Heart left ventricle (tissue), 16 donors: Measurements from ENCODE around the gene SSBP4. TPM values are rescaled to one million over a fixed set of nuclear protein-coding genes. Genes with fewer than 3 reads are reported as not detected.
A peak's percentile ranks its signal among the peaks of the same experiment; 100 is the strongest.

Experiments used
- ATAC-seq, 4 donors: fragments of 200-7000 bp; cut with Tn5 transposase; one replicate each; pipeline ENCODE4 v1.9.1; 2020 to 2022; ENCODE audit warnings: moderate library complexity in 4 of 4, mild to moderate bottlenecking in 3 of 4, moderate number of reproducible peaks in 1 of 4
- DNase-seq, 5 donors: peaks; one replicate each; pipeline ENCODE4 v3.0.0-alpha.2; 2020
- H3K27ac ChIP-seq, 12 donors: fragments of 200-600 bp; sonication (generic) in 4 of 12; one replicate each; pipeline versions ENCODE4 v1.5.0 to v1.8.0; 2016 to 2022; ENCODE audit warnings: mild to moderate bottlenecking in 2 of 12
- H3K27me3 ChIP-seq, 9 donors: fragments of 200-600 bp; sonication (generic) in 2 of 9; one replicate each; pipeline versions ENCODE4 v1.5.1 to v1.8.0; 2016 to 2022; ENCODE audit warnings: mild to moderate bottlenecking in 3 of 9
- H3K36me3 ChIP-seq, 9 donors: fragments of 200-600 bp; sonication (generic) in 2 of 9; one replicate each; pipeline versions ENCODE4 v1.5.0 to v1.8.0; 2018 to 2022; ENCODE audit warnings: mild to moderate bottlenecking in 2 of 9
- H3K4me1 ChIP-seq, 12 donors: fragments of 200-600 bp; sonication (generic) in 4 of 12; one replicate each; pipeline versions ENCODE4 v1.5.0 to v1.8.0; 2016 to 2022; ENCODE audit warnings: mild to moderate bottlenecking in 3 of 12
- H3K4me3 ChIP-seq, 12 donors: fragments of 200-600 bp; sonication (generic) in 4 of 12; one replicate each; pipeline versions ENCODE4 v1.5.0 to v1.8.0; 2017 to 2022; ENCODE audit warnings: mild to moderate bottlenecking in 9 of 12, moderate library complexity in 4 of 12
- H3K9me3 ChIP-seq, 12 donors: fragments of 200-600 bp; sonication (generic) in 4 of 12; one replicate each; pipeline versions ENCODE4 v1.5.0 to v1.8.0; 2016 to 2022; ENCODE audit warnings: mild to moderate bottlenecking in 1 of 12
- CTCF ChIP-seq, 12 donors: fragments of 200-600 bp; sonication (generic) in 4 of 12; IDR thresholded peaks; one replicate each; pipeline versions ENCODE4 v1.5.0 to v1.8.0; 2018 to 2022; ENCODE audit warnings: antibody characterized with exemption in 12 of 12, mild to moderate bottlenecking in 5 of 12
- POLR2A ChIP-seq, 2 donors: fragments of 450-650 bp; IDR thresholded peaks; one replicate each; pipeline ENCODE4 v1.6.1; 2017; ENCODE audit warnings: antibody characterized with exemption in 2 of 2, mild to moderate bottlenecking in 2 of 2, moderate library complexity in 2 of 2
- WGBS, 4 donors: extraction: QIAGEN DNeasy Blood & Tissue Kit in 2 of 4; methylation state at CpG; one replicate each; pipeline versions ENCODE4 v1.1.5 to v1.1.7; 2013 to 2018; 5-methylcytosine and 5-hydroxymethylcytosine counted together
- intact Hi-C, 10 donors: fragments of 100-400 bp; cut with DNase I; formaldehyde crosslinking; loops; one replicate each; pipeline versions ENCODE4 v1.11.1 to v1.14.2; 2022
- polyA plus RNA-seq, 2 donors: library from polyadenylated mRNA; stranded (reverse); fragments of 200-250 nt; gene quantifications; one replicate each; pipeline ENCODE4 v1.2.3, GENCODE V29; 2013
- total RNA-seq, 9 donors: library from RNA; depleted of rRNA in 2 of 9; stranded (reverse); fragments of >200 nt in 2 of 9; fragmentation: NEBNext Ultra II Directional in 3 of 9; extraction: Animal tissue kit (Norgen Biotek cat#: 25700) in 3 of 9; gene quantifications; one replicate each; pipeline versions ENCODE4 v1.1.0 to v1.2.4, GENCODE V29; 2016 to 2023
- donor health status: ischemic (EF 13 %, LVEDD 7.1; RV severe dilation, severe dysfunction).
- donor health status: healthy with polysubstance abuse.
- donor health status: DM: no; HTN: yes; CAD: no.
- donor health status: DM: no; HTN: no; CAD: no.
- donor health status: ischemic (EF 25% LVEDD 6.9; RV normal size, moderate dysfunction).
- donor health status: ischemic (EF 25% LVEDD 5.7; RV mildly dilated, moderate dysfunction).
- donor health status: healthy.
- donor health status: DM: yes; HTN: yes; CAD: no.
- donor health status: ischemic (EF 35%, LVEDD 5.7; RV mildly dilated, moderate dysfunction).
- donor health status: nonischemic (EF 11% LVEDD 7.7; RV severe dilation, severe dysfunction).
- donor health status: DM: yes; HTN: yes; CAD: no.
- donor health status: PGD.
- donor health status: ischemic (EF 29% LVEDD 5.4; RV normal size, mild dysfunction).
- donor health status: nonischemic (EF 23%, LVEDD 6.1; RV moderate dilation, normal function).

SSBP4 gene
- total and polyA plus RNA-seq, 11 donors = 23.5 to 89.8 (median 29.4) TPM

GRCh38 chr19:18431351-18432197, 12.4 kb downstream of the SSBP4 start:
- Histone ChIP-seq H3K9me3 (no peaks in the 10 kb centered on the region), H3K27ac (no peak overlapping the region), H3K4me3 (no peak overlapping the region), H3K4me1 (peaks cover 11 to 61% (median 35%) of the 10 kb centered on the region in 12 donors), H3K27me3 (no peaks in the 10 kb centered on the region), H3K36me3 (peaks cover 0 to 22% (median 3%) of the 10 kb centered on the region in 9 donors)
- ATAC-seq (no peak), DNase-seq (peak in 1 of 5 donors; percentile 27)
- WGBS, 4 donors = 85 to 91% (median 89%) methylated on average over 23 to 34 of the region's 34 CpGs
- TF ChIP-seq CTCF (IDR thresholded peaks at IDR 0.05) = no peak
- TF ChIP-seq POLR2A (IDR thresholded peaks at IDR 0.05) = no peak
- intact Hi-C loops = no loop called here

- ATAC-seq (no peak), DNase-seq (no peak)
- peak overlapping the region in 2 of 12 donors; percentile 19 to 60 for H3K27ac ChIP-seq
- peak overlapping the region in 8 of 12 donors; percentile 46 to 64 (median 52) for H3K4me3 ChIP-seq
- no peaks in the 10 kb centered on the region for H3K9me3 ChIP-seq
- H3K27me3 ChIP-seq = no peaks in the 10 kb centered on the region
- intact Hi-C loops = no loop called here
- WGBS, 4 donors = 76 to 93% (median 84%) methylated on average over 9 to 13 of the region's 13 CpGs
- H3K4me1 ChIP-seq = peaks cover 11 to 64% (median 38%) of the 10 kb centered on the region in 12 donors
- H3K36me3 ChIP-seq = peaks cover 0 to 22% (median 3%) of the 10 kb centered on the region in 9 donors
- TF ChIP-seq POLR2A (IDR thresholded peaks at IDR 0.05) (no peak), CTCF (IDR thresholded peaks at IDR 0.05) (no peak)
These were observed 13.2 kb downstream of the SSBP4 start for GRCh38 chr19:18432275-18433014.

GRCh38 chr19:18433015-18433691, 14.0 kb downstream of the SSBP4 start:
- Histone ChIP-seq H3K4me3 (peak overlapping the region; percentile 17 to 64 (median 50)), H3K4me1 (peaks cover 11 to 66% (median 43%) of the 10 kb centered on the region in 12 donors)

More at GRCh38 chr19:18433015-18433691, 14.0 kb downstream of the SSBP4 start:
- TF ChIP-seq CTCF (IDR thresholded peaks at IDR 0.05) (no peak), POLR2A (IDR thresholded peaks at IDR 0.05) (no peak)
- H3K27ac ChIP-seq = peak overlapping the region in 7 of 12 donors; percentile 8 to 61 (median 56)
- no peaks in the 10 kb centered on the region for H3K9me3 ChIP-seq
- ATAC-seq (no peak), DNase-seq (no peak)
- WGBS, 4 donors = 13 to 43% (median 25%) methylated on average over 19 to 59 of the region's 59 CpGs
- intact Hi-C loops = no loop called here
- peaks cover 0 to 22% (median 3%) of the 10 kb centered on the region in 9 donors for H3K36me3 ChIP-seq
- H3K27me3 ChIP-seq = no peaks in the 10 kb centered on the region
